SK-N-MC (cell line): ENCODE measurements around the gene AATK.

ENCODE experiments used
- EZH2 ChIP-seq: fragments of 200-600 bp; sonication (generic); IDR thresholded peaks from one replicate; pipeline ENCODE4 v1.6.1; 2017; ENCODE audit warnings: antibody characterized with exemption
- POLR2AphosphoS5 ChIP-seq: IDR thresholded peaks from 2 replicates; pipeline ENCODE4 v1.6.1; 2012; ENCODE audit warnings: mild to moderate bottlenecking, low read depth, low read length, borderline replicate concordance

- TF ChIP-seq POLR2AphosphoS5 (no peak), EZH2 (no peak)
Observed at GRCh38 chr17:81090361-81091136, 75.5 kb downstream of the AATK start.
